SH-SY5Y (cell line): Measurements from ENCODE around the gene MPG.

ENCODE experiments used
- GATA2 ChIP-seq: IDR thresholded peaks from 2 replicates; pipeline ENCODE4 v1.6.1; 2011; ENCODE audit warnings: mild to moderate bottlenecking, low read depth, low read length
- GATA3 ChIP-seq: IDR thresholded peaks from 2 replicates; pipeline ENCODE4 v1.6.1; 2011; ENCODE audit warnings: low read depth, mild to moderate bottlenecking, low read length, moderate library complexity

MPG gene

GRCh38 chr16:130533-131173 lies 52.6 kb downstream of the MPG start:
- no peak for TF ChIP-seq GATA2
- no peak for TF ChIP-seq GATA3

DNA sequence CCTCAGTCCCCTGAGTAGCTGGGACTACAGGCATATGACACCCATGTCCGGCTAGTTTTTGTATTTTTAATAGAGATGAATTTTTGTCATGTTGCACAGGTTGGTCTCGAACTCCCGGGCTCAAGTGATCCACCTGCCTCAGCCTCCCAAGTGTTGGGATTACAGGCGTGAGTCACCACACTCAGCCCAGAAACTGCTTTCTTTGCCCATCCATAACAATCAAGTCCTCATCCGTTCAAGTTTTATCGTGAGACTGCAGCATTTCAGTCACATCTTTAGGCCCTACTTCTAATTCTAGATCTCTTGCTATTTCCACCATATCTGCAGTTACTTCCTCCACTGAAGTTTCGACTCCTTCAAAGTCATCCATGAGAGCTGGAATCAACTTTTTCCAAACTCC lies 54.1 kb downstream of the MPG start:
- TF ChIP-seq GATA3 (no peak), GATA2 (no peak)

DNA sequence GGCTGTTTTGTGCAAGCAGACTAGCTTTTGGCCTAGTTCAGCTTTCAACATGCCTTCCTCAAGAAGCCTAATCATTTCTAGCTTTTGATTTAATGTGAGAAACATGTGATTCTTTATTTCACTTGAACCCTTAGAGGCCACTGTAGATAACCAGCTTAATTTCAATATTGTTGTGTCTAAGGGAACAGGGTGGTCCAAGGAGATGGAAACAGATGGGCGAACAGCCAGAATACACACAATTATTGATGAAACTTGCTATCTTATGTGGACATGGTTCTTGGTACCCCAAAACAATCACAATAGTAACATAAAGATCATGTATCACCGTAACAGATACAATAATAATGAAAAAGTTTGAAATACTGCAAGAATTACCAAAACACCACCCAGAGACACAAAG lies 55.7 kb downstream of the MPG start:
- TF ChIP-seq GATA2 (no peak), GATA3 (no peak)
